A673 (cell line): Measurements from ENCODE around the gene S100A3. TPM values are rescaled to one million over a fixed set of nuclear protein-coding genes. Genes with fewer than 3 reads are reported as not detected.

Experiments used
- BruUV-seq: library from RNA; stranded (reverse); fragments of 400-500 nt; replicated peaks from 2 replicates; lab custom pipeline; 2021; lab: Mats Ljungman, UMichigan
- CTCF ChIA-PET: fragments of 300-600 bp; sonication (Branson Sonifier 250); formaldehyde crosslinking; loops from one replicate; lab custom pipeline; 2022; ENCODE audit warnings: antibody characterized with exemption; lab: Charles Lee
- POLR2A ChIA-PET: fragments of 300-600 bp; sonication (Branson Sonifier 250); formaldehyde crosslinking; loops from one replicate; lab custom pipeline; 2022; ENCODE audit warnings: antibody characterized with exemption; ENCODE audit not compliant: low non-redundant PET; lab: Charles Lee
- DNase-seq: peaks from one replicate; pipeline ENCODE4 v3.0.0-alpha.2; 2015; ENCODE audit warnings: low spot score
- H3K27ac ChIP-seq: fragments of 200-600 bp; sonication (generic); 2 replicates; pipeline ENCODE4 v1.5.1; 2016; ENCODE audit warnings: mixed run types, low read depth, mild to moderate bottlenecking, mixed read lengths, antibody characterized with exemption, low read length; ENCODE audit not compliant: poor library complexity, severe bottlenecking
- H3K27me3 ChIP-seq: fragments of 200-600 bp; sonication (generic); replicated peaks from 2 replicates; pipeline ENCODE4 v1.6.1; 2017; ENCODE audit warnings: mixed run types, low read depth, mild to moderate bottlenecking, mixed read lengths, antibody characterized with exemption, low read length; ENCODE audit not compliant: insufficient read depth, poor library complexity
- H3K36me3 ChIP-seq: fragments of 200-600 bp; sonication (generic); 2 replicates; pipeline ENCODE4 v1.6.1; 2016; ENCODE audit warnings: mixed run types, mild to moderate bottlenecking, mixed read lengths, antibody characterized with exemption, low read length; ENCODE audit not compliant: insufficient read depth, poor library complexity, severe bottlenecking
- H3K4me1 ChIP-seq: fragments of 200-600 bp; sonication (generic); 2 replicates; pipeline ENCODE4 v1.6.1; 2017; ENCODE audit warnings: mixed run types, mild to moderate bottlenecking, mixed read lengths, antibody characterized with exemption, low read length; ENCODE audit not compliant: insufficient read depth, poor library complexity, severe bottlenecking
- H3K4me3 ChIP-seq: fragments of 200-600 bp; sonication (generic); 2 replicates; pipeline ENCODE4 v1.5.1; 2016; ENCODE audit warnings: low read depth, mixed run types, mild to moderate bottlenecking, mixed read lengths, low read length; ENCODE audit not compliant: poor library complexity, severe bottlenecking
- H3K9me3 ChIP-seq: fragments of 200-600 bp; sonication (generic); 2 replicates; pipeline ENCODE4 v1.6.1; 2016; ENCODE audit warnings: mixed run types, low read depth, mild to moderate bottlenecking, mixed read lengths, antibody characterized with exemption, low read length; ENCODE audit not compliant: poor library complexity, severe bottlenecking
- EZH2 ChIP-seq: fragments of 200-600 bp; sonication (generic); IDR thresholded peaks from 2 replicates; pipeline ENCODE4 v1.6.1; 2017; ENCODE audit warnings: borderline replicate concordance, low read depth, mild to moderate bottlenecking, mixed read lengths, antibody characterized with exemption, low read length; ENCODE audit not compliant: poor library complexity, severe bottlenecking
- intact Hi-C: fragments of 100-400 bp; cut with micrococcal nuclease; formaldehyde crosslinking; loops from one replicate; pipeline ENCODE4 v1.10.0; 2022; ENCODE audit not compliant: unreplicated experiment
- total RNA-seq: library from RNA; stranded (reverse); gene quantifications from 2 replicates; pipeline ENCODE4 v1.2.3, GENCODE V29; 2021
- TF ChIP-seq, protein P1 (sequence below): fragments of 300-800, 200-600 bp; sonication (generic); conservative IDR thresholded peaks from 2 replicates; pipeline ENCODE4 v1.5.1; 2017; ENCODE audit warnings: low read depth, mild to moderate bottlenecking, antibody characterized with exemption, low read length, moderate library complexity, mixed read lengths

S100A3 gene
- total RNA-seq, 1 experiment from 2014 or later = 0.99 TPM

DNA sequence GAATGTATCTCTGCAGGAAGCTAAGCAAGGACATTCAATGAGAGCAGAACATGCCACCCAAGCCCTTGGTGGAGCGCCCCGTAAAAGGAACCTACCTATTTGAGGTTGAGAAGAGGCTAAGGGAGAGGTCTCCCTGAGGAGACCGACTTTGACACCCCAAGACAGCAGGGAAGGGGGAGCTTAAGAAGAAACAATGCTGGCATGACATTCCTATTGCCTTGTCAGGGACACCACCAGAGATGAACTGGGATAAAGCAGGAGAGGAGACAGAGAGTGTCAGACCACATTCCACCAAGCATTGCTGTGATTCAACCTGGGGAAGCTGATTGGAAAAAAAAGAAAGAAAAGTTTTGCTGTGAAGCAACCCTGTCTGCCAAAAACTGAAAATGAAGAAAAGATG lies 29.9 kb upstream of the S100A3 start:
- no TSS peak for BruUV-seq
- Histone ChIP-seq H3K9me3 (no peaks in the 10 kb centered on the region), H3K27ac (no peak overlapping the region)

DNA sequence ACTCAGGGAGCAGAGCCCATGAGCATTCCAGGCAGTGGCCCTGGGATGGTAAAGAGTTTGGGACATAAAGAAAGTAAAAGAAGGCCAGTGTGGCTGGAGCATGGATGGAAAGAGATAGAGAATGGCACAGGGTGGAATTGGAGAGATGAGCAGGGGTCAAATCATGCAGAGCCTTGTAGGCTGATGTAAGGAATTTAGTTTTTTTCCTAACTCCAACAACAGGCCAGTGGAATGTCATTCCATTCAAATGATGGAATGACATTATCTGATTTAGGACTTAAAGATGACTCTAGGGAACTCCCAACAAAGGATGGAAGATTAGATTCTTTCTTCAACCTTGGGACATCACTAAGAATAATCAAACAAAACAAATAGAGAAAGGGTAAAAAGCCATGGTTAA lies 29.4 kb upstream of the S100A3 start:
- H3K9me3 ChIP-seq = no peaks in the 10 kb centered on the region
- H3K27ac ChIP-seq = no peak overlapping the region
- no peak overlapping the region for H3K4me3 ChIP-seq
- DNase-seq = no peak
- intact Hi-C loops = no loop called here
- no peaks in the 10 kb centered on the region for H3K36me3 ChIP-seq
- TF ChIP-seq EZH2 = no peak
- TF ChIP-seq, protein P1, sequence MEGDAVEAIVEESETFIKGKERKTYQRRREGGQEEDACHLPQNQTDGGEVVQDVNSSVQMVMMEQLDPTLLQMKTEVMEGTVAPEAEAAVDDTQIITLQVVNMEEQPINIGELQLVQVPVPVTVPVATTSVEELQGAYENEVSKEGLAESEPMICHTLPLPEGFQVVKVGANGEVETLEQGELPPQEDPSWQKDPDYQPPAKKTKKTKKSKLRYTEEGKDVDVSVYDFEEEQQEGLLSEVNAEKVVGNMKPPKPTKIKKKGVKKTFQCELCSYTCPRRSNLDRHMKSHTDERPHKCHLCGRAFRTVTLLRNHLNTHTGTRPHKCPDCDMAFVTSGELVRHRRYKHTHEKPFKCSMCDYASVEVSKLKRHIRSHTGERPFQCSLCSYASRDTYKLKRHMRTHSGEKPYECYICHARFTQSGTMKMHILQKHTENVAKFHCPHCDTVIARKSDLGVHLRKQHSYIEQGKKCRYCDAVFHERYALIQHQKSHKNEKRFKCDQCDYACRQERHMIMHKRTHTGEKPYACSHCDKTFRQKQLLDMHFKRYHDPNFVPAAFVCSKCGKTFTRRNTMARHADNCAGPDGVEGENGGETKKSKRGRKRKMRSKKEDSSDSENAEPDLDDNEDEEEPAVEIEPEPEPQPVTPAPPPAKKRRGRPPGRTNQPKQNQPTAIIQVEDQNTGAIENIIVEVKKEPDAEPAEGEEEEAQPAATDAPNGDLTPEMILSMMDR = no peak
- H3K4me1 ChIP-seq = no peaks in the 10 kb centered on the region
- no TSS peak for BruUV-seq
- H3K27me3 ChIP-seq = no peaks in the 10 kb centered on the region
- POLR2A ChIA-PET = no interaction called here
- CTCF ChIA-PET = no interaction called here

More for the DNA sequence above, 29.9 kb upstream of the S100A3 start:
- ChIA-PET POLR2A (no interaction called here), CTCF (no interaction called here)
- no peak for DNase-seq
- TF ChIP-seq, protein P1 = no peak
- no peak for TF ChIP-seq EZH2
- H3K4me1 ChIP-seq = no peaks in the 10 kb centered on the region
- intact Hi-C loops = no loop called here
- no peaks in the 10 kb centered on the region for H3K27me3 ChIP-seq
- no peak overlapping the region for H3K4me3 ChIP-seq
- H3K36me3 ChIP-seq = no peaks in the 10 kb centered on the region

DNA sequence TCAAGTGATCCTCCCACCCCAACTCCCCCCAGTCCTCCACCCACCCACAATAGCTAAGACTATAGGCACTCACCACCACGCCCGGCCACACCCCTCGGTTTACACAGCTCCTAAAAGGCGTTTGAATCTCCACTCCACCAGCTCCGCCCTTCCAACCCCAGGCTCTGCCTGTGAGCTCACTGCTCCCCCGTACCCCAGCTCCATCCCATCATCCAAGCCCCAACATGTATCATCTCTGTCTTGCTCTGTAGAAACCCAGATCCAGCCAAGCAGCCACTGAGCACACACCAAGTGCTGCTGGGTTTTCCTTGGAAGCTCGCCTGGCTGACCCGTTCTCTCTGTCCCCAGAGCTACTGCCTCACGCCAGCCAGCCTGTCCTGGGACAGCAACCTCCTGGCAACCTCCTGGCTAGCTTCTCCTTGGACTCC lies 28.6 kb upstream of the S100A3 start:
- Histone ChIP-seq H3K27me3 (no peaks in the 10 kb centered on the region), H3K4me3 (no peak overlapping the region), H3K9me3 (no peaks in the 10 kb centered on the region), H3K27ac (no peak overlapping the region), H3K4me1 (no peaks in the 10 kb centered on the region), H3K36me3 (no peaks in the 10 kb centered on the region)
- TF ChIP-seq, protein P1 = no peak
- POLR2A ChIA-PET = no interaction called here
- intact Hi-C loops = no loop called here
- no TSS peak for BruUV-seq
- CTCF ChIA-PET = no interaction called here
- no peak for DNase-seq
